Thyroid gland (tissue), 4 donors: ENCODE data around the gene RSRC1.

Experiments used
- CTCF ChIP-seq, 6 experiments: fragments of 200-600 bp in 3 of 6; fragments of 450-650 bp in 3 of 6; sonication (generic) in 3 of 6; IDR thresholded peaks; one replicate each; pipeline ENCODE4 v1.5.1; 2016 to 2019; ENCODE audit warnings: antibody characterized with exemption in 6 of 6, mild to moderate bottlenecking in 2 of 6, inconsistent platforms in 1 of 6, moderate library complexity in 1 of 6
- POLR2A ChIP-seq, 2 donors: fragments of 450-650 bp; IDR thresholded peaks; one replicate each; pipeline ENCODE4 v1.6.1; 2017; ENCODE audit warnings: antibody characterized with exemption in 2 of 2, mild to moderate bottlenecking in 2 of 2, moderate library complexity in 1 of 2

- TF ChIP-seq CTCF (IDR thresholded peaks at IDR 0.05) = no peak
- no peak for TF ChIP-seq POLR2A (IDR thresholded peaks at IDR 0.05)
Measured at GRCh38 chr3:158134363-158134762, 24.5 kb downstream of the RSRC1 start.
